H54 (cell line): ENCODE measurements around the gene RYR3.

ENCODE experiments used
- DNase-seq: peaks from one replicate; pipeline ENCODE4 v3.0.0; 2011; ENCODE audit warnings: low spot score, mixed read lengths; ENCODE audit not compliant: insufficient read length
- FAIRE-seq: peaks from 3 replicates; lab custom pipeline; 2011; peaks lifted over from hg19 to GRCh38; lab: Jason Lieb, UNC
- POLR2A ChIP-seq: IDR thresholded peaks from 2 replicates; pipeline ENCODE4 v1.6.1; 2011; ENCODE audit warnings: low read depth, mild to moderate bottlenecking, low read length

RYR3 gene

DNA sequence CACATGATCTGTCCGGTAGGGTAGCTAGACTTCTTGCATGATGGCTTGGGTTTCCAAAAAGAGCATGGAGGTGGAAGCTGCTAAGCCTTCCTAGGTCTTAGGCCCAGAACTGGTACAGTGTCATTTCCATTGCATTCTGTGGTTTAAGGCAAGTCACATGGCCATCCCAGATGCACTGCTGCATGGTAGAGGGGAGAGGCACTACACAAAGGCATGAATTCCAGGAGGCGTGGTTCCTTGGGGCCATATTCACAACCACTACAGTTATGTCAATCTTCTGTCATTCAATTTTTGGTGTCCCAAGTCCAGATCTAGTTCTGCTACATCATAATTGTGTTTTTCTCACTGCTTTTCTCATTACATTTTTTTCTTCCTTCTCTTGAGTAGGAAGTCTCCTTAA is 535.4 kb downstream of the RYR3 start:
- no peak for FAIRE-seq
- no peak for DNase-seq
- TF ChIP-seq POLR2A, result no peak

DNA sequence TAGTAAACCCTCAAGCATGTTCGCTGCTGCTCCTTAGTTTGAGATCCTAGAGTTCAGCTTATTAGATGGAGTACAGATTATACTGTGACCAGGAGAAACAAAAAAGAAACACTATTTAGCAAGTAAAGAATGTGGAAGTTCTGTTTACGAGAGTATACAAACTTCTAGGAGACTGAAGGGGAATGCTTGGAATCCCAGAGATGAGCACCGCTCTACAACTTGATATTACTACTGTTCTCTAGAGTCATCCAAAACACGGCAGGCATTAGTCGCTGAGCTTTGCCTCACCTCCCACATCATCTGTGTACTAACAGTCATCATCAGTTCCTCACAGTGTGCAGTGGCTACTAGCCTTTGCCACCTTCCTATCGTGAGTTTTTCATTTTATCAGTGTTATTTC is 536.1 kb downstream of the RYR3 start:
- DNase-seq (no peak), FAIRE-seq (no peak)
- TF ChIP-seq POLR2A, result no peak

GRCh38 chr15:33848011-33848410 is 537.2 kb downstream of the RYR3 start:
- FAIRE-seq, result no peak
- no peak for TF ChIP-seq POLR2A
- DNase-seq, result no peak

DNA sequence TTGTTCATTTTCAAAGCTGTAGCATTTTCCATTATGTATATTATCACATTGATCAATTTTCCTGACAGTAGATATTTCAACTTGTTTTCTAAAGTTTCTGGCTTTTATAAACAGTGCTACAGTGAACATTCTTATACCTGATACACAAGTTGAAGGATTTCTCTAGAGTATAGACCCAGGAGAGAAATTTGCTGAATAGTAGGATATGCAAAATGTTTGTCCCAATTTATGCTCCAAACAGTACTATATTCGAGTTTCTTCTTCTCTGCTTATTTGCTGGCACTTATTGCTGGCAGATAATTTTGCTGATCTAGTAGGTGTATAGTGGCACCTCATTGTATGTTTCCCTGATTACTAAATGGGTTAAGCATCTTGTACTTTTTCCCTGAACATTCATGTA is 540.3 kb downstream of the RYR3 start:
- no peak for FAIRE-seq
- no peak for TF ChIP-seq POLR2A
- DNase-seq, result no peak

DNA sequence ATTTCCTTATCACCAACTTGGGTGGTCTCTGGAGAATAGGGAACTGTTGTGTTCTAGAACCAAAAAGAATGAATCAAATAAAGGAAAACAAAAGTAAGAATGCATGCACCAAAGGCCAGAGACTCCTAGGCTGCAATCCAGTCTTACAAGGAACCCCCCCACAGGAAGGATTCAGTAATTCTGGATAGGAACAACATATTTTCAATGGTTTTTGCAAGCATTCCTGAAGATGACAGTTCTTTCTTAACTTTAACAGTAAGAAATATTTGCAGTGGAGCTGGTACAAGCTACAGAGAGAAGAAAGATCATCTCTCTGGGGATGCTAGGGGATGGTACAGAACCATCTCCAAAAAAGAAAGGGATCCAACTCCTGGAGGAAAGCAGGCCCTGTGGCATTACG is 541.3 kb downstream of the RYR3 start:
- FAIRE-seq (no peak), DNase-seq (no peak)
- TF ChIP-seq POLR2A, result no peak

GRCh38 chr15:33852570-33852969 is 541.8 kb downstream of the RYR3 start:
- DNase-seq (peak; percentile 49), FAIRE-seq (peak; percentile 48)
- no peak for TF ChIP-seq POLR2A

GRCh38 chr15:33857726-33858125 is 547.0 kb downstream of the RYR3 start:
- DNase-seq (no peak), FAIRE-seq (no peak)
- no peak for TF ChIP-seq POLR2A

- FAIRE-seq (no peak), DNase-seq (no peak)
- TF ChIP-seq POLR2A, result no peak
These were observed 548.1 kb downstream of the RYR3 start for GRCh38 chr15:33858836-33859235.

- no peak for TF ChIP-seq POLR2A
- no peak for DNase-seq
- FAIRE-seq, result no peak
These were observed 549.3 kb downstream of the RYR3 start for GRCh38 chr15:33859992-33860545.

- no peak for TF ChIP-seq POLR2A
- peak; percentile 56 for DNase-seq
- FAIRE-seq, result peak; percentile 84
These were observed 550.0 kb downstream of the RYR3 start for GRCh38 chr15:33860754-33861153.

DNA sequence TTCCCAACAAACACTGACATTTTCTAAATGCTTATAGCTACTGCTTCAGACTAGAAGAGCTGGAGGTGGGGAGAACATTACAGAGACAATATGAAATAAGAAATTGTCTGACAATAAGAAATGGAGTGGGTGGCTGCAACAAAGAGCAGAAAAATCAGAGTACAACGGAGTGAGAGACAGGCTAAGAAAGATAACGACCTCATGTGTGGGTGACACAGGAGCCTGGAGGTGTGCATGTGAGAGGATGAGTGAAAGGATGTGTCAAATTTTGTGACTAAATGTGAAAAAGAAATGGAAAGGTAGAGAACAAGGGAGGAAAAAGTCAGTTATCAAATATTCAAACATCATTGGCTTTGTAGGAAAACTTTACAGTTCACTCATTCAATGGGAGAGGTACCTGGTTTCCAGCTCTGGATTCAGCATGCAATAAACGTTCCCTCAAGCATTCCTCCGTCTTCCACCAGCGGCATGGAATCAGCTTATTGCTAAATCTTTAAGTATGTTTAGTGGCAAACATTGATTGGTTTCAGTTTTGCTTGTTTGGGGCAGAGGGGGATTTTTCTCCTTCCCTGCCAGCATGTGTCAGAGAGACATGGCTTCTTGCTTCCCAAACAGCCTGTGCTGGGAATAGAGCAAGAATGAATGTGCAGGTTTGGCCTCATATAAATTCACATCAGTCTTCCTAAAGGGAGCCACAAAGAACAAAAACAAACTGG is 553.8 kb downstream of the RYR3 start:
- no peak for TF ChIP-seq POLR2A
- DNase-seq, result no peak

GRCh38 chr15:33865416-33865815 is 554.6 kb downstream of the RYR3 start:
- TF ChIP-seq POLR2A, result no peak
- DNase-seq (no peak), FAIRE-seq (no peak)

More for the DNA sequence above, 553.8 kb downstream of the RYR3 start:
- FAIRE-seq, result no peak

DNA sequence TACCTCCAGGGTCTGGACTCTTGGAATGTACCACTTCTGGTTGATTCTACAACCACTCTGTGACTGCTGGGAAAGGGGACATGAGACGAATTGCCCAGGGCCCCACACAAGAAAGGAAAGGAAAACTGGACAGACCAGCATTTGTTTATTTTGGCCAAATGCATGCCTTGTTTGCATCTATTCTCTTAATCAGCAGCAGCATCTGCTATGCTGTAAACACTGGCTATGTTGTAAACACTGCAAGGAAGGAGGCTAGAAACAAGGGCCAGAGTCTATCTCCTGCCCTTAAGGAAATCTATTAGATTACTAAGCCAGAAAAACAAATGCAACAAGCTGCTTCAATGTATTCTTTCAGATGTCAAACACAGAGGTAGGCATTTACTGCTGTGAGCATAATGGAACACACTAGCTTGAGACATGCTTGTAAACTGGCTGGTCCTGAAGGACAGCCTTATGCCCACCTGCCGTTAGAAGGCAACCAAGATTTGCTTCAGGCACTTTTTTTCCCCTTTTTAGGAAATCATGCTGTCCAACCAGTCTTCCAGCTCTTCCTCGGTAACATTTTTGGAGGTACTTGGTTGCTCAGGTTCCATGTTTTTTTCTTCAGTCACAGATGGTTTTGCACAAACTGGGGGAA is 555.5 kb downstream of the RYR3 start:
- DNase-seq (no peak), FAIRE-seq (no peak)
- TF ChIP-seq POLR2A, result no peak

DNA sequence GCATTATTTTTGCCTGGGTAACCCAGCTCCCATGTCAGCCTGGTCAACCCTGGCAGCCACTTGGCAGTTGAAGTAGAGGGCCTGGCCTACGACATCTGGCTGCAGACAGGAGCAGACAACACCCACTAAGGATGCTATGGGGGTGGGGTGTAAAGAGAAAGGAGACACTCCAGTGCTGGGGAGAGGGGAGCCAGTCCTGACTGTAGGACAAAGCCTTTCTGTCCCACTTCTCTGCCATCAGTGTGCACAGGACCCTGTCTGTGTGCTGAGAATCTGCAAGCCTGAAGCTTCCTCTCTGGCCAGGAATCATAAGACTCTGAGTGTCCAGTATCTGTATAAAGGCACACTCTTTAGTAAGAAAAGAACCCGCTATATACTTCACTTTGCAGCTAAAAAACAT is 561.2 kb downstream of the RYR3 start:
- TF ChIP-seq POLR2A, result no peak
- DNase-seq (no peak), FAIRE-seq (no peak)
